NB4 (cell line): ENCODE data around the gene SCLY.

ENCODE experiments used
- DNase-seq: peaks from one replicate; pipeline ENCODE4 v3.0.0; 2010; ENCODE audit warnings: low read depth
- H3K4me3 ChIP-seq: one replicate; pipeline ENCODE4 v1.5.1; 2011; ENCODE audit warnings: mild to moderate bottlenecking, low read depth, low read length, moderate library complexity
- CTCF ChIP-seq: IDR thresholded peaks from one replicate; pipeline ENCODE4 v1.5.1; 2012; ENCODE audit warnings: low read depth, low read length
- MAX ChIP-seq: IDR thresholded peaks from 2 replicates; pipeline ENCODE4 v1.6.1; 2011; ENCODE audit warnings: low read depth, low read length
- MYC ChIP-seq: IDR thresholded peaks from 2 replicates; pipeline ENCODE4 v1.6.1; 2011; ENCODE audit warnings: low read depth, low read length
- POLR2A ChIP-seq: IDR thresholded peaks from 2 replicates; pipeline ENCODE4 v1.6.1; 2011; ENCODE audit warnings: mild to moderate bottlenecking; ENCODE audit not compliant: insufficient read length; ENCODE audit errors: extremely low read depth

The SCLY gene

GRCh38 chr2:238075397-238075796 is 14.6 kb downstream of the SCLY start:
- DNase-seq, result no peak
- H3K4me3 ChIP-seq, result no peak overlapping the region
- TF ChIP-seq CTCF, result no peak
- TF ChIP-seq MYC, result no peak
- TF ChIP-seq MAX, result no peak
- TF ChIP-seq POLR2A, result no peak

GRCh38 chr2:238077292-238077691 is 16.5 kb downstream of the SCLY start:
- TF ChIP-seq MAX (no peak), CTCF (no peak), POLR2A (no peak), MYC (no peak)
- DNase-seq, result no peak

GRCh38 chr2:238079874-238080327 is 19.1 kb downstream of the SCLY start:
- TF ChIP-seq MAX (no peak), CTCF (no peak), POLR2A (no peak), MYC (no peak)
- no peak for DNase-seq
- H3K4me3 ChIP-seq, result no peak overlapping the region

More at GRCh38 chr2:238077292-238077691, 16.5 kb downstream of the SCLY start:
- no peak overlapping the region for H3K4me3 ChIP-seq

- DNase-seq, result no peak
- TF ChIP-seq CTCF (no peak), MAX (no peak), POLR2A (no peak), MYC (no peak)
- no peak overlapping the region for H3K4me3 ChIP-seq
Measured at GRCh38 chr2:238080518-238080917, 19.7 kb downstream of the SCLY start.

GRCh38 chr2:238081150-238081549 is 20.3 kb downstream of the SCLY start:
- H3K4me3 ChIP-seq, result no peak overlapping the region
- TF ChIP-seq CTCF (no peak), POLR2A (no peak), MYC (no peak), MAX (no peak)
- no peak for DNase-seq
